H9 (cell line): ENCODE results near the gene TTC19. TPM values are rescaled to one million over a fixed set of nuclear protein-coding genes. Genes with fewer than 3 reads are reported as not detected.

ENCODE experiments used
- DNase-seq: peaks from one replicate; pipeline ENCODE4 v3.0.0-alpha.2; 2017
- H2AFZ ChIP-seq: one replicate; pipeline ENCODE4 v1.6.1; 2013; ENCODE audit warnings: mild to moderate bottlenecking, low read length, control low read depth, moderate library complexity
- H2AK5ac ChIP-seq: 2 replicates; pipeline ENCODE4 v1.6.1; 2013; ENCODE audit warnings: low read length, control low read depth, mixed read lengths; ENCODE audit not compliant: insufficient read length
- H2BK120ac ChIP-seq: one replicate; pipeline ENCODE4 v1.6.1; 2013; ENCODE audit warnings: low read depth, mild to moderate bottlenecking, low read length, control low read depth, inconsistent platforms; ENCODE audit not compliant: poor library complexity, severe bottlenecking
- H2BK12ac ChIP-seq: 2 replicates; pipeline ENCODE4 v1.6.1; 2013; ENCODE audit warnings: low read length, control low read depth, mixed read lengths, low read depth; ENCODE audit not compliant: insufficient read length
- H2BK15ac ChIP-seq: 2 replicates; pipeline ENCODE4 v1.6.1; 2013; ENCODE audit warnings: low read depth, low read length, control low read depth
- H2BK20ac ChIP-seq: one replicate; pipeline ENCODE4 v1.6.1; 2013; ENCODE audit warnings: low read depth, mild to moderate bottlenecking, low read length, control low read depth, inconsistent platforms; ENCODE audit not compliant: poor library complexity, severe bottlenecking
- H2BK5ac ChIP-seq: 2 replicates; pipeline ENCODE4 v1.6.1; 2013; ENCODE audit warnings: low read length, control low read depth, mixed read lengths; ENCODE audit not compliant: insufficient read length
- H3K14ac ChIP-seq: 2 replicates; pipeline ENCODE4 v1.6.1; 2013; ENCODE audit warnings: low read length, control low read depth; ENCODE audit not compliant: insufficient read depth
- H3K18ac ChIP-seq: 2 replicates; pipeline ENCODE4 v1.6.1; 2013; ENCODE audit warnings: low read depth, mild to moderate bottlenecking, mixed read lengths, low read length, control low read depth; ENCODE audit not compliant: insufficient read length
- H3K23ac ChIP-seq: 2 replicates; pipeline ENCODE4 v1.6.1; 2013; ENCODE audit warnings: low read length, control low read depth, mixed read lengths, low read depth; ENCODE audit not compliant: insufficient read length
- H3K23me2 ChIP-seq: 2 replicates; pipeline ENCODE4 v1.6.1; 2013; ENCODE audit warnings: low read depth, mild to moderate bottlenecking, mixed read lengths, low read length, control low read depth; ENCODE audit not compliant: insufficient read length, poor library complexity, severe bottlenecking
- H3K27ac ChIP-seq: 2 replicates; pipeline ENCODE4 v1.5.1; 2013; ENCODE audit warnings: low read length, control low read depth, mixed read lengths, low read depth; ENCODE audit not compliant: insufficient read length
- H3K27me3 ChIP-seq: 2 replicates; pipeline ENCODE4 v1.6.1; 2013; ENCODE audit warnings: low read length, control low read depth, inconsistent platforms; ENCODE audit not compliant: insufficient read depth
- H3K4ac ChIP-seq: 2 replicates; pipeline ENCODE4 v1.6.1; 2013; ENCODE audit warnings: low read depth, mild to moderate bottlenecking, control low read depth, inconsistent platforms, low read length, moderate library complexity
- H3K4me1 ChIP-seq: 2 replicates; pipeline ENCODE4 v1.6.1; 2013; ENCODE audit warnings: low read length, control low read depth, inconsistent platforms; ENCODE audit not compliant: insufficient read depth
- H3K4me2 ChIP-seq: 2 replicates; pipeline ENCODE4 v1.6.1; 2013; ENCODE audit warnings: low read length, control low read depth, mixed read lengths; ENCODE audit not compliant: insufficient read length, insufficient read depth
- H3K56ac ChIP-seq: 2 replicates; pipeline ENCODE4 v1.6.1; 2013; ENCODE audit warnings: low read depth, mild to moderate bottlenecking, mixed read lengths, low read length, control low read depth; ENCODE audit not compliant: insufficient read length
- H3K79me1 ChIP-seq: 2 replicates; pipeline ENCODE4 v1.6.1; 2013; ENCODE audit warnings: low read depth, mild to moderate bottlenecking, moderate library complexity, low read length, control low read depth, inconsistent platforms; ENCODE audit not compliant: insufficient read depth, poor library complexity, severe bottlenecking
- H3K79me2 ChIP-seq: 2 replicates; pipeline ENCODE4 v1.6.1; 2013; ENCODE audit warnings: low read length, control low read depth, inconsistent platforms; ENCODE audit not compliant: insufficient read depth
- H3K9ac ChIP-seq: 2 replicates; pipeline ENCODE4 v1.6.1; 2013; ENCODE audit warnings: low read length, control low read depth, mixed read lengths; ENCODE audit not compliant: insufficient read length; ENCODE audit errors: extremely low read depth
- H3K9me3 ChIP-seq: one replicate; pipeline ENCODE4 v1.6.1; 2013; ENCODE audit warnings: low read depth, low read length, inconsistent platforms; ENCODE audit not compliant: control insufficient read depth
- H3T11ph ChIP-seq: one replicate; pipeline ENCODE4 v1.6.1; 2013; ENCODE audit warnings: mild to moderate bottlenecking, low read length, control low read depth, inconsistent platforms
- H4K20me1 ChIP-seq: one replicate; pipeline ENCODE4 v1.6.1; 2013; ENCODE audit not compliant: control insufficient read depth, insufficient read length, insufficient read depth
- H4K5ac ChIP-seq: 2 replicates; pipeline ENCODE4 v1.6.1; 2013; ENCODE audit warnings: low read depth, mild to moderate bottlenecking, mixed read lengths, low read length, control low read depth; ENCODE audit not compliant: insufficient read length
- H4K8ac ChIP-seq: replicated peaks from 2 replicates; pipeline ENCODE4 v1.6.1; 2013; ENCODE audit warnings: low read length, control low read depth, mixed read lengths, low read depth; ENCODE audit not compliant: insufficient read length
- H4K91ac ChIP-seq: 2 replicates; pipeline ENCODE4 v1.6.1; 2013; ENCODE audit warnings: low read depth, mild to moderate bottlenecking, moderate library complexity, mixed read lengths, low read length, control low read depth; ENCODE audit not compliant: insufficient read length
- H3K27ac Mint-ChIP-seq, 3 experiments: 2 replicates in 2 of 3; 3 replicates in 1 of 3; pipeline ENCODE4 v1.8.0; 2020 to 2021; ENCODE audit warnings: mixed read lengths in 3 of 3, mild to moderate bottlenecking in 1 of 3, moderate library complexity in 1 of 3
- H3K27me3 Mint-ChIP-seq: 2 replicates; pipeline ENCODE4 v1.8.0; 2021; ENCODE audit warnings: low read depth, mild to moderate bottlenecking, moderate library complexity, mixed read lengths
- H3K36me3 Mint-ChIP-seq, 3 experiments: 2 replicates in 2 of 3; 3 replicates in 1 of 3; pipeline ENCODE4 v1.8.0; 2020 to 2021; ENCODE audit warnings: low read depth in 3 of 3, mixed read lengths in 3 of 3; ENCODE audit not compliant: insufficient read depth in 1 of 3
- H3K4me1 Mint-ChIP-seq, 2 experiments: 2 replicates each; pipeline ENCODE4 v1.8.0; 2020; ENCODE audit warnings: mixed read lengths in 2 of 2
- H3K4me3 Mint-ChIP-seq, 2 experiments: 2 replicates in 1 of 2; 3 replicates in 1 of 2; pipeline ENCODE4 v1.8.0; 2020 to 2021; ENCODE audit warnings: mild to moderate bottlenecking in 2 of 2, mixed read lengths in 2 of 2, moderate library complexity in 1 of 2
- H3K9me3 Mint-ChIP-seq, 2 experiments: 2 replicates in 1 of 2; 3 replicates in 1 of 2; pipeline ENCODE4 v1.8.0; 2020; ENCODE audit warnings: mild to moderate bottlenecking in 2 of 2, mixed read lengths in 2 of 2, moderate library complexity in 1 of 2
- WGBS: extraction: QIAGEN DNeasy Blood & Tissue Kit; methylation state at CpG from one replicate; pipeline ENCODE4 v1.1.7; 2013; ENCODE audit warnings: missing lambda C conversion rate, low lambda C conversion rate, mixed read lengths; ENCODE audit not compliant: insufficient read length; ENCODE audit errors: extremely low coverage; 5-methylcytosine and 5-hydroxymethylcytosine counted together
- total RNA-seq: library from RNA; stranded (reverse); gene quantifications from 2 replicates; pipeline ENCODE4 v1.2.1, GENCODE V29; 2021
- TF ChIP-seq, protein P1 (sequence below): fragments of 200-600 bp; sonication (generic); conservative IDR thresholded peaks from 3 replicates; pipeline ENCODE4 v1.8.0; 2021; ENCODE audit warnings: antibody characterized with exemption, mild to moderate bottlenecking

Gene TTC19
- total RNA-seq, 1 experiment from 2014 or later: 64.3 TPM

DNA sequence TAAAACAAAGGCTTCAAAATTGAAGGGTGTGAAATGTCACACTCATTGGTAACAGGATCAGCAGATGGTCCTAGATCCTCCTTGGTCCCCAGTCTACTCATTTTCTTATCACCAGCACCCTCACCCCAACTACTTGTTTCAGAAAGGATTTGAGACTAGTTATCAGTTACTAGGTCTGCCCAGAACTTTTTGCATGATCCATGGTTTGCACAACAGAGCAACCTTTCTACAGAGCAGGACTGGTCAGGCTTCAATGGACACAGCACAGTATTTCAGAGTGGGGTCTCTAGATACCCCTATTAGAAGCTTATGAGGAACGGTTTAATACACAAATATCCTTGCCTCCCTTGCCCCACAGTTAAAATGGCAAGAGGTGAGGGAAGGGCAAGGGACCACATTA, 25.6 kb downstream of the TTC19 start:
- H3K23ac ChIP-seq: no peak overlapping the region
- no peak overlapping the region for H2BK15ac ChIP-seq
- no peak overlapping the region for H2BK12ac ChIP-seq
- peaks cover 38 to 88% (median 70%) of the 10 kb centered on the region in 3 experiments for H3K36me3 Mint-ChIP-seq
- no peak overlapping the region for H3T11ph ChIP-seq
- peaks cover 0 to 5% of the 10 kb centered on the region in 2 experiments; a peak in 2 of 4 replicates for H3K4me1 Mint-ChIP-seq
- no peak overlapping the region for H3K4ac ChIP-seq
- no peak overlapping the region for H3K18ac ChIP-seq
- peak overlapping the region in 1 of 3 experiments; percentile 52; a peak in 3 of 7 replicates for H3K27ac Mint-ChIP-seq
- H3K27ac ChIP-seq: no peak overlapping the region
- no peaks in the 10 kb centered on the region for H3K9me3 ChIP-seq
- H3K27me3 Mint-ChIP-seq: no peaks in the 10 kb centered on the region
- no peak for DNase-seq
- H3K9ac ChIP-seq: no peak overlapping the region
- no peak overlapping the region for H3K56ac ChIP-seq
- no peak overlapping the region for H2BK120ac ChIP-seq
- peaks cover 2% of the 10 kb centered on the region for H4K20me1 ChIP-seq
- H3K14ac ChIP-seq: no peak overlapping the region
- no peak overlapping the region for H2AK5ac ChIP-seq
- no peaks in the 10 kb centered on the region; a peak in 2 of 5 replicates for H3K9me3 Mint-ChIP-seq
- H4K8ac ChIP-seq: no peak overlapping the region
- H4K5ac ChIP-seq: no peak overlapping the region
- H3K79me1 ChIP-seq: no peaks in the 10 kb centered on the region
- no peak overlapping the region for H2AFZ ChIP-seq
- no peak overlapping the region for H2BK5ac ChIP-seq
- TF ChIP-seq, protein P1, sequence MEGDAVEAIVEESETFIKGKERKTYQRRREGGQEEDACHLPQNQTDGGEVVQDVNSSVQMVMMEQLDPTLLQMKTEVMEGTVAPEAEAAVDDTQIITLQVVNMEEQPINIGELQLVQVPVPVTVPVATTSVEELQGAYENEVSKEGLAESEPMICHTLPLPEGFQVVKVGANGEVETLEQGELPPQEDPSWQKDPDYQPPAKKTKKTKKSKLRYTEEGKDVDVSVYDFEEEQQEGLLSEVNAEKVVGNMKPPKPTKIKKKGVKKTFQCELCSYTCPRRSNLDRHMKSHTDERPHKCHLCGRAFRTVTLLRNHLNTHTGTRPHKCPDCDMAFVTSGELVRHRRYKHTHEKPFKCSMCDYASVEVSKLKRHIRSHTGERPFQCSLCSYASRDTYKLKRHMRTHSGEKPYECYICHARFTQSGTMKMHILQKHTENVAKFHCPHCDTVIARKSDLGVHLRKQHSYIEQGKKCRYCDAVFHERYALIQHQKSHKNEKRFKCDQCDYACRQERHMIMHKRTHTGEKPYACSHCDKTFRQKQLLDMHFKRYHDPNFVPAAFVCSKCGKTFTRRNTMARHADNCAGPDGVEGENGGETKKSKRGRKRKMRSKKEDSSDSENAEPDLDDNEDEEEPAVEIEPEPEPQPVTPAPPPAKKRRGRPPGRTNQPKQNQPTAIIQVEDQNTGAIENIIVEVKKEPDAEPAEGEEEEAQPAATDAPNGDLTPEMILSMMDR: no peak
- H3K4me2 ChIP-seq: no peak overlapping the region
- no CpG with 5 or more reads among the region's 1 CpG for WGBS
- H2BK20ac ChIP-seq: no peak overlapping the region
- no peak overlapping the region for H4K91ac ChIP-seq
- H3K27me3 ChIP-seq: no peaks in the 10 kb centered on the region
- no peaks in the 10 kb centered on the region for H3K79me2 ChIP-seq
- no peak overlapping the region for H3K4me3 Mint-ChIP-seq
- H3K23me2 ChIP-seq: no peaks in the 10 kb centered on the region
- H3K4me1 ChIP-seq: no peaks in the 10 kb centered on the region
